Uterus (tissue), 4 donors: ENCODE results near the gene ZC3H4. TPM values are rescaled to one million over a fixed set of nuclear protein-coding genes. Genes with fewer than 3 reads are reported as not detected.
A peak's percentile ranks its signal among the peaks of the same experiment; 100 is the strongest.

Experiments used
- DNase-seq, 2 donors: peaks; one replicate each; pipeline ENCODE4 v3.0.0-alpha.2; 2019 to 2020
- H3K27ac ChIP-seq, 2 donors: fragments of 200-600 bp; sonication (generic); 1 replicate in 1 of 2; 2 replicates in 1 of 2; pipeline ENCODE4 v1.5.1; 2016 to 2018
- H3K27me3 ChIP-seq, 2 donors: fragments of 200-600 bp; sonication (generic); one replicate each; pipeline ENCODE4 v1.5.1; 2018 to 2019; ENCODE audit warnings: control low read depth in 1 of 2
- H3K36me3 ChIP-seq, 2 donors: fragments of 200-600 bp; sonication (generic); one replicate each; pipeline ENCODE4 v1.5.1; 2019; ENCODE audit warnings: control low read depth in 1 of 2
- H3K4me1 ChIP-seq, 2 donors: fragments of 200-600 bp; sonication (generic); one replicate each; pipeline ENCODE4 v1.5.1; 2018 to 2019; ENCODE audit warnings: control low read depth in 1 of 2
- H3K4me3 ChIP-seq, 2 donors: fragments of 200-600 bp; sonication (generic); 1 replicate in 1 of 2; 2 replicates in 1 of 2; pipeline ENCODE4 v1.5.1; 2018 to 2019; ENCODE audit warnings: mild to moderate bottlenecking in 1 of 2
- H3K9me3 ChIP-seq, 2 donors: fragments of 200-600 bp; sonication (generic); one replicate each; pipeline ENCODE4 v1.5.1; 2019; ENCODE audit warnings: control low read depth in 1 of 2
- POLR2A ChIP-seq, 2 donors: fragments of 450-650 bp; IDR thresholded peaks; one replicate each; pipeline ENCODE4 v1.6.1; 2016; ENCODE audit warnings: antibody characterized with exemption in 2 of 2, mild to moderate bottlenecking in 1 of 2, moderate library complexity in 1 of 2
- intact Hi-C: fragments of 100-400 bp; cut with DNase I; formaldehyde crosslinking; loops from one replicate; pipeline ENCODE4 v1.15.1; 2023; ENCODE audit warnings: low total_unique reads
- total RNA-seq, 4 donors: library from RNA; depleted of rRNA in 3 of 4; stranded (reverse); fragments of >200 nt in 3 of 4; gene quantifications; one replicate each; pipeline versions ENCODE4 v1.1.0 to v1.2.4, GENCODE V29; 2014 to 2023
- TF ChIP-seq, protein P1 (sequence below), 4 experiments: fragments of 200-600 bp in 2 of 4; fragments of 450-650 bp in 2 of 4; sonication (generic) in 2 of 4; IDR thresholded peaks; one replicate each; pipeline ENCODE4 v1.5.1; 2016 to 2019; ENCODE audit warnings: antibody characterized with exemption in 4 of 4, mild to moderate bottlenecking in 2 of 4, moderate library complexity in 1 of 4
- donor health status: DM: yes; HTN: yes; CAD: no.

ZC3H4 gene
- total RNA-seq: 10 to 100 TPM in 3 of 4 donors, 1 to 10 TPM in 1; 3.3 to 43.1 (median 18.3) TPM

DNA sequence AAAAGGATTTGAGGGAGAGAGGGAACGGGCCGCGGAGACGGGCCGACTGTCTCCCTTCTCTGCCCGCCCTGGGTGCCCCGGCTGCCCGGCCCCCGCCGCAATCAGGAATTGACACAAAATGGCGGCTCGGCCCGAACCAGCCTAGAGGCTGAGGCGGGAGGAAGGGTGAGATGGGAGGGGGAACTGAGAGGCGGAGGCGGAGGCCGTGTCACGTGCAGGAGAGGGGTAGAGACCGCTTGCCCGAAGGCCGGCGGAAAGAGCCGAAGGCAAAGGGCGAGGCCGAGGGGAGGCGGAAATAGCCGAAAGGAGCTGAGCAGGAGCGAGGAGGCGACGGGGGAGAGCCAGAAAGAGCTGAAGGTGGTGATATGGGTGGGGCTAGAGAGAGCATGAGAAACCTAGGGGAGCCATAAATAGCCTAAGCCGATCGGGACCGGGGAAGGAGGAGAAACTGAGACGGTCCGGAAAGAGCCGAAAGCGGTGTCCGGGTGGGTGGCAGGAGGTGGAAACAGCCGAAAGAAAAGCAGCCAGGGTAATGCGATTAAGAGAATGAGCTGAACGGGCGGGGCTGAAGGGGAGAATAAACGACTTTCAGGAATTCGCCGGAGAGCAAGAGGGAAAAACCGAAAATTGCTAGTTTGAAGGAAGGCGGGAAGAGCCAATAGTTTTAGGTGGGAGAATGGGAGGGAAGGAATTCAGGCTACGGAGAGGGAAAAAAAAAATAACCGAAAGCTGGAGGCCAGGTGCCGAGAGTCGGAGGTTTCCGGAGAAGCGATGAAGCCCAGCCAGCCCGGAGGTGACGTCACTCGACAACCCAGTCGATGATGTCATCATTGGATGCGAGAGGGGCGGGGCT lies at the start of gene ZC3H4:
TSS of gene ZC3H4 (minus strand) at position 780 of the 853 bp plus-strand sequence. CDS start 1,192 bp downstream, outside the sequence.
- DNase-seq: peak; percentile 99 to 100
- Histone ChIP-seq H3K4me1 (peaks cover 0 to under 1% of the 10 kb centered on the region in 2 donors), H3K9me3 (no peaks in the 10 kb centered on the region), H3K27me3 (no peaks in the 10 kb centered on the region), H3K36me3 (no peaks in the 10 kb centered on the region), H3K4me3 (peak within 1 kb of the TSS; percentile 84 to 88), H3K27ac (peak within 1 kb of the TSS; percentile 100)
- intact Hi-C loops: no loop called here
- peak; percentile 64 to 93 for TF ChIP-seq POLR2A (IDR thresholded peaks at IDR 0.05)
- TF ChIP-seq, protein P1, sequence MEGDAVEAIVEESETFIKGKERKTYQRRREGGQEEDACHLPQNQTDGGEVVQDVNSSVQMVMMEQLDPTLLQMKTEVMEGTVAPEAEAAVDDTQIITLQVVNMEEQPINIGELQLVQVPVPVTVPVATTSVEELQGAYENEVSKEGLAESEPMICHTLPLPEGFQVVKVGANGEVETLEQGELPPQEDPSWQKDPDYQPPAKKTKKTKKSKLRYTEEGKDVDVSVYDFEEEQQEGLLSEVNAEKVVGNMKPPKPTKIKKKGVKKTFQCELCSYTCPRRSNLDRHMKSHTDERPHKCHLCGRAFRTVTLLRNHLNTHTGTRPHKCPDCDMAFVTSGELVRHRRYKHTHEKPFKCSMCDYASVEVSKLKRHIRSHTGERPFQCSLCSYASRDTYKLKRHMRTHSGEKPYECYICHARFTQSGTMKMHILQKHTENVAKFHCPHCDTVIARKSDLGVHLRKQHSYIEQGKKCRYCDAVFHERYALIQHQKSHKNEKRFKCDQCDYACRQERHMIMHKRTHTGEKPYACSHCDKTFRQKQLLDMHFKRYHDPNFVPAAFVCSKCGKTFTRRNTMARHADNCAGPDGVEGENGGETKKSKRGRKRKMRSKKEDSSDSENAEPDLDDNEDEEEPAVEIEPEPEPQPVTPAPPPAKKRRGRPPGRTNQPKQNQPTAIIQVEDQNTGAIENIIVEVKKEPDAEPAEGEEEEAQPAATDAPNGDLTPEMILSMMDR (IDR thresholded peaks at IDR 0.05): peak in 3 of 4 experiments; percentile 4 to 11 (median 5)

GRCh38 chr19:47161876-47162489 lies 48.4 kb upstream of the ZC3H4 start:
- Histone ChIP-seq H3K9me3 (no peaks in the 10 kb centered on the region), H3K4me1 (peaks cover 0 to 4% of the 10 kb centered on the region in 2 donors), H3K4me3 (no peak overlapping the region), H3K36me3 (no peaks in the 10 kb centered on the region), H3K27ac (no peak overlapping the region), H3K27me3 (no peaks in the 10 kb centered on the region)
- intact Hi-C loops: no loop called here
- DNase-seq: no peak
- TF ChIP-seq, protein P1 (IDR thresholded peaks at IDR 0.05): no peak
- TF ChIP-seq POLR2A (IDR thresholded peaks at IDR 0.05): no peak

DNA sequence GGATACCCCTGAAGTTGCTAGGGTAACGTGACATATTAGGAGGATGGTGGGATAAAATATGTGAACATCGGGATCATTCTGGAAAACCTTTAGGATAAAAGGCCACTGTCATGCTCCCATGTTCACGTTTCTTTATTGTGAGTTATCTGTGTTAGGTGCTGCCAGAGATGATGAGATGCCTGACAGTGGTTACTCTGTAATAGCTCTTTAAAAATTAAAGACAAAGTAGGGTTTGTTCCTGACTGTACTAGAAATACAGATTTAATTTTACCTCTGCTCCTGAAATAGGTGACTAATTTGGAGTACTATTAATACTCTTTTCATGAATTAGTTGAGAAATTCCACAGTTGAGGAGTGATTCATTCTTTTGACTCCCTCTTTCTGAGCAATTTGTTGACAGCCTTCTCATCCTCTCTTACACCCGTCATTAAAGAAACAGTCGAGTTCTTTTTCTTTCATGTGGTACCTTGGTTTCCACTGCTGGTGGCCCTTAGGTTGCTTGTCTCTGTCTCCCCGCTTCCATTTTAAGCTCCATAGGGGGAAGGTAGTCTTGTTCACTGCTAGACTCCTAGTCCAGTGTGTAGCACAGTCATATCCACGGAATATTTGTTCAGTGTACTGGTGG lies 45.4 kb upstream of the ZC3H4 start:
- intact Hi-C loops: no loop called here
- Histone ChIP-seq H3K27me3 (no peaks in the 10 kb centered on the region), H3K4me1 (peaks cover 0 to 4% of the 10 kb centered on the region in 2 donors), H3K36me3 (no peaks in the 10 kb centered on the region), H3K27ac (peak overlapping the region; percentile 62 to 73), H3K4me3 (no peak overlapping the region), H3K9me3 (no peaks in the 10 kb centered on the region)
- TF ChIP-seq, protein P1 (IDR thresholded peaks at IDR 0.05): no peak
- TF ChIP-seq POLR2A (IDR thresholded peaks at IDR 0.05): no peak
- DNase-seq: no peak

- Histone ChIP-seq H3K4me1 (peaks cover 0 to 4% of the 10 kb centered on the region in 2 donors), H3K4me3 (no peak overlapping the region), H3K36me3 (no peaks in the 10 kb centered on the region), H3K9me3 (no peaks in the 10 kb centered on the region), H3K27ac (peak overlapping the region; percentile 62 to 73), H3K27me3 (no peaks in the 10 kb centered on the region)
- intact Hi-C loops: no loop called here
- DNase-seq: peak in 1 of 2 donors; percentile 19
- TF ChIP-seq, protein P1 (IDR thresholded peaks at IDR 0.05): no peak
- TF ChIP-seq POLR2A (IDR thresholded peaks at IDR 0.05): no peak
Measured at GRCh38 chr19:47158367-47158791, 44.8 kb upstream of the ZC3H4 start.
